Stimulated activated CD8-positive, alpha-beta memory T cell treated with anti-CD3 and anti-CD28 coated beads, Interleukin-12 subunit alpha, Interleukin-12 subunit beta, amount 100 ng/mL, for 24 hours (primary cell): ENCODE measurements around the gene LSP1.

Source experiments
- DNase-seq: peaks from one replicate; pipeline ENCODE4 v3.0.0-alpha.2; 2020; ENCODE audit errors: extremely low read depth

Gene LSP1

DNA sequence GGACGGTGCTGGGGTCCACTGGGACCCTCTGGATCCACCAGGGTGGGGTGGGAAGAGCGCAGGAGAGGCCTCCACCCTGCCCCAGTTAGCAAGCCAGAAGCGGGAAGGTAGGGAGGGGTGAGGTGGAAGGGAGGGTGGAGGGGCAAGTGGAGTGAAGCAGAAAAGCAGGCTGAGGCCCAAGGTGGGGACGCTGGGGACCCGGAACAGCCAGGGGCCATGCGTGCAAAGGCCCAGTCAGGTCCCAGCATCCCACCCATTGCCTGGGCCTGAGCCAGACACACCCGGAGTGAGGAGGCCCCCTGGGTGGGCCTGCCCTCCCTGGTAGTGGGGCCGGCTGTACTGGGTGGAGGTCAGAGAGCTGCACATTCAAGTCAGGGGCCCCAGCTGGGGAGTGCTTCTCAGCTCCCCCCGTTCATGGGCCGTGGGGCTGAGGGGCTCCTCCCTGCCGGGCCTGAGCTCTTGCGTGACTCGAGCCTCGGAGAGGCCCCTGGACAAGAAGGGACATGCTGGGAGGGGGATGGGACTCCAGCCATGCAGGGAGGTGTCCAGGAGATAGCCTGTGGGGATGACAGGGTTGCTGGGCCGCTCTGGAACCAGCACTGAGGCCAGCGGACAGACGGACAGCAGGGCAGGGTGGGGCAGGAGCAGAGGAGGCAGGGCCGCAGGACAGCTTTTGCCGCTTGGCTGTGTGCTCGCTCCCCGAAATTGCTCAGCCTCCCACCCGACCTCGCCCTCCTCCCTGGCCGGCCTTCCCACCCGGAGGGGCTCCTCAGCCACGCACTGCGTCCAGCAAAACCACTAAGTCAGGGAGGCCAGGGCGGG lies 74.4 kb downstream of the LSP1 start:
- no peak for DNase-seq

DNA sequence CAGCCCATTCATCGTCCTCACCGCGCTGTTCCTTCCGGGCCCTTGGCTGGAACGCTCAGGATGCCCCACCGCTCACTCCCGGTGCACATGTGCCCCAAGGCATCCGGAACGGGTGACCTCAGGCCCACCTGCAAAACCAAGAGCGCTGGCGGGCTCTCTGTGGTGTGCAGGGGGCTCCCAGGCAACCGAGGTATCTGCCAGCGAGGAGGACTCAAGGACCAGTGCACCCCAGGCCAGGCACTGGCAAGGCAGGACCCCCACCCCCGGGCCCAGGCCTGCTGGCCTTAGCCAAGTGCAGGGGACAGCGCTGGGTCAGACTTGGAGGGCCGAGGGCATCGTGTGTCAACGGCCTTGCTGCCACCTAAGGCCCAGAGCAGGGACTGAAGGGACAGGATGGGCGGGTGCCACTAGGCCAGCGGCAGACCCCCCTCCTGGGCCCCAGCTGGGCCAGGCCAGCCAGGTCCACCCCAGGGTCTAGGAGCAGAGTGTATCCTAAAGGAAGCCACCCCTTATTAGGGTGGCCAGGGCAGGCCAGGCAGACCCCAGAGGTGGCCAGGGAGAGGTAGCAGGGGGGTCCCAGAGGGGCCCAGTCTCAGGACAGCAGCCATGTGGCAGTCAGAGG lies 75.1 kb downstream of the LSP1 start:
- no peak for DNase-seq

- DNase-seq = no peak
Observed at GRCh38 chr11:1928470-1928890, 75.6 kb downstream of the LSP1 start.

DNA sequence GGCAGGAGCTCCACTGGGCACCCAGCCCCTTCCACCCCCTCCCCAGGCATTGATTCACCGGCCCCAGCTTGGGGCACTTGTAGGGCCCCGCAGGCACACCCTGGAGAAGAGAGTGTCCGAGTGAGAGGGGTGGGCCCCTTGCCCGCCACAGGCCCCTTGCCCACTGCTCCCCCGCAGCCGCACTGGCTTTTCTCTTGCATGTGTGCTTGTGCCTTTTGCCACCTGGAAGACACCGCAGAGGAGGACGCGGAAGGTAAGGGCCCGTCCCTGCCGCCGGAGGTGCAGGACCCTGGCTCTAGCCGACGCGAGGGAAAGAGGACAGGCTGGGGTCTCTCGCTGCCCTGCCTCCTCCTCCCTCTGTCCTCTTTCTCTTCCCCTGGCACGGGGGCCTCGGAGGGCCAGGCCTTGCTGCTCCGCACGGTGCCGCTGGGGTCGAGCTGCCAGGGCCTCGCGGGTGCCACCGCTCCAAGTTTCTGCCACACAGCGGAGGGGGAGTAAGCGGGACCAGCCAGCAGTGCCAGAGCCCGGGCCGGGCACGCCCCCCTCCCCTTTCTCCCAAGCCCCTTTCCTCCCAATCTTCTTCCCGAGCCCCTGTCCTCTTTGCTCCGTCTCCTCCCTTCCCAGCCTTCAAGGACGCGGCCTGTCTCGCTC lies 76.1 kb downstream of the LSP1 start:
- DNase-seq = no peak

GRCh38 chr11:1929621-1930461 lies 77.0 kb downstream of the LSP1 start:
- no peak for DNase-seq

DNA sequence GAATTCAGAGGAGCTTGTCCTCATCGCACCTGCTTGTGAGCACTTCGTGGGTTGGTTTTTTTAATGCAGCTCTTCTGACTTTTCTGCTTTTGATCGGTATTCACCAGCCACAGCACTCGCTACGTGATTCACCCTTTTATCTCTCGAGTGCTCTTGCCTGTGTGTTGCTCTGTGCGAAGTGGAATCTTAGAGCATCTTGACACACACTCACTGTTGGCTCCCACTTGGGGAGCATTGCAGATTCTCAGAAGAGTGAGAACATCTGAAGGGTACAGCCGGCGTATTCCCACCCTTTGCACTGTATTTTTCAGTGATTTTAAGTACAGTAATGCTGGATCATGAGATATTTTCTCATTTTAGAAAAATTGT lies 77.6 kb downstream of the LSP1 start:
- no peak for DNase-seq

- DNase-seq = no peak
Observed at GRCh38 chr11:1931341-1932104, 78.6 kb downstream of the LSP1 start.

- DNase-seq = no peak
Observed at GRCh38 chr11:1932105-1932480, 79.2 kb downstream of the LSP1 start.

GRCh38 chr11:1932681-1933080 lies 79.8 kb downstream of the LSP1 start:
- no peak for DNase-seq

DNA sequence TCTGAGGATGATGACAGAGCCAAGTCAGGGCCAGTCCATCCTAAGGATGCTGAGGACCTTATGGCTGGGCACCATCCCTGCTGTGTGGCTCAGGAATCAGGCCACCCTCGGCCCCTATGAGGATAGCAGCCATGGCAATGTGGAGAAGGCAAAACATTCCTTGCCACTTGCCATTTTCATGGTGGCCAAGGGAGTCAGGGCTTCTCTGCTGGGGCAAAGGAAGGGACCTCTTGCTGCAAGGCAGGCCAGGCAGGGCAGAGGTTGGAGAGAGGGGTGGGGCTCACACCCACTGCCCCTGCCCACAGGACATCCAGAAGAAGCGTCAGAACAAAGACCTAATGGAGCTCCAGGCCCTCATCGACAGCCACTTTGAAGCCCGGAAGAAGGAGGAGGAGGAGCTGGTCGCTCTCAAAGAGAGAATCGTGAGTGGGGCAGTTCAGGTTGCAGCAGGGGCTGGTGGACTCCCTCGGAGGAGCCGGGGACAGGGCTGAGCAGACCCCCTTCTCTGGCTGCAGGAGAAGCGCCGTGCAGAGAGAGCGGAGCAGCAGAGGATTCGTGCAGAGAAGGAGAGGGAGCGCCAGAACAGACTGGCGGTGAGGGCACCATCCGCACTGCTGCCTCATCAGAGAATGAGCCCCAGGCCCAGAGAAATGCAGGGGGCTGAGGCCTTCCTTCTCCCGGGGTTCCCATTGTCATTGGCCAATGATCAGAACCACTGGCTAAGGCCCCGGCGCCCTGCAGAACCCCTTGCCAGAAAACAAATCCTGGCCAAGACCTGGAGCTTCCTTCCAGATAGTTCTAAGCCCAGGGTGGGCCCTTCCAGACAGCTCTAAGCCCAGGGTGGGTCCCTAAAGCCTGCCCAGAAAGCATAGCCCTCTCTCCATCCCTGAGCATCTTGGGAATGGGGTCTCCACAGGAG lies 80.8 kb downstream of the LSP1 start:
- no peak for DNase-seq

GRCh38 chr11:1934335-1935155 lies 81.7 kb downstream of the LSP1 start:
- DNase-seq = no peak

DNA sequence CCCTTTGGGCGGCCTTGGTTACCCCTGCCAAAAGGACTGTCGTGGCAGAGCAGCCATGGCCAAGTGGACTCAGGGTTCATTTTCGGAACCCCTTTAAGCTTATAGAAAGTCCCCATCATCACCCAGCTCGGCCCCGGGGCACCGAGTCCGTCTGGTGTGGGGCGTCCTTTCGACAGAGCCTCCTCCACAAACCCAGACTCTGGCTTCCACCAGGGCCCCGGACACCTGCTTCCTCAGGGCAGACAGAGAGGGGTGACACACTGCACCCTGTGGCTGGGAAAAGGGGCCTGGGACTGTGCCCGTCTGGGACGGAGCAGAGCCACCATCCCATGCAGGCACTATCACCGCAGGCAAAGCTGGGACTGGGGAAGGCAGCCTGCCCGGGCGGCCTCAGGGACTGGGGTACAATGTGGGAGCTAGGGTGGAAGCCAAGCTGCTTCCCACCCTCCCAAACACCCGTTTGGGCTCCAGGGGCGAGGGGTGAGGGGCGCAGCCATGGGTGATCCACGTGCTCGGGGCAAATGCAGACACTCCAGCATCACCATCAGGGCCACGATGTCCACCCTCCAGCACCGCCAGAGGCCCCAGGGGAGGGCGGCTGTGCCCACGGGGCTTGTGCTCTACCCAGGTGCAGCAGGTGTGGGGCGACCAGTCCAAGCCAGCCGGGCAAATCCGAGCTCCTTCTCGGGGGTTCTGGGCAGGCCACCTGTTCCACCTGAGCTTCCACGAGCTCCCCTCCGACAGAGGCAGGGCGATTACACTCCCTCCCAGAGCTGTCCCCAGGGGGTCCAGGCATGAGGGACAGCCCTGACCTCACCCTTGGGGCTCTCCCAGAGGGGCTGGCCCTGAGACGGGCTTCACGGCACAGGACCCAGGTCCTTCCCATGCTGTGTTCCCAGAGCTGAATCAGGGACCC lies 82.5 kb downstream of the LSP1 start:
- no peak for DNase-seq

DNA sequence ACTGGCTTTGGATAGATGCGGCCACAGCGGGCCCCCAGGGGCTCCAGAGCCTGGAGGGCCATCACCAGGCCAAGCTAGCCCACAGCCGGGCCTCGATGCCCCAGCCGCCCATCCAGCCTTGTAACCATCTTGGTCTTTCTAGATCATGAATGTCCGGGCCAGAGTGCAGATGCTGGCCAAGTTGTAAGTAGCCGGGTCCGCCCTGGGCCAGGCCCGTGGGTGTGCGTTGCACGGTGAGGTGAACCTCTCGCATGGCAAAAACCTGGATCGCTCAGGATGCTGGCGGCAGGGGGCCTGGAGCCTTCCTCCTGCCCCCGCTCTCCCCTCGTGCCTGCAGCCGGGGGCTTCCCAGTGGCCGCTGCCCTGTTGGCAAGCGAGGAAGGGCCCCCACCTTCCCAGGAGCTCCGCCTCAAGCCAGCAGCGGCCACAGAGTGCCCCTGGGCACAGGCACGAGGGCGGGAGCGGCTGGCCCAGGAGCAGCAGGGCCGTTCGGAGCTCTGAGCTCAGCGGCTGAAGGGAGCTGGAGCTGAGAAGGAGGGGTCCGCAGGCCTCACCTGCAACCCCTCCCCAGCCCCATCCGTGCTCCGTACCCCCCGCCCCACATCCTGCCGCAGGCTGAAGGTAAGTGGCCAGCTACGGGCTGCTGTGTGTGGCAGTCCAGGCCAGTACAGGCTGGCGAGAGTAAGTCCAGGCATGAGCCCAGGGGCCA lies 83.3 kb downstream of the LSP1 start:
- no peak for DNase-seq

- no peak for DNase-seq
Observed at GRCh38 chr11:1936781-1937615, 84.1 kb downstream of the LSP1 start.

GRCh38 chr11:1937616-1938342 lies 84.9 kb downstream of the LSP1 start:
- DNase-seq = no peak

DNA sequence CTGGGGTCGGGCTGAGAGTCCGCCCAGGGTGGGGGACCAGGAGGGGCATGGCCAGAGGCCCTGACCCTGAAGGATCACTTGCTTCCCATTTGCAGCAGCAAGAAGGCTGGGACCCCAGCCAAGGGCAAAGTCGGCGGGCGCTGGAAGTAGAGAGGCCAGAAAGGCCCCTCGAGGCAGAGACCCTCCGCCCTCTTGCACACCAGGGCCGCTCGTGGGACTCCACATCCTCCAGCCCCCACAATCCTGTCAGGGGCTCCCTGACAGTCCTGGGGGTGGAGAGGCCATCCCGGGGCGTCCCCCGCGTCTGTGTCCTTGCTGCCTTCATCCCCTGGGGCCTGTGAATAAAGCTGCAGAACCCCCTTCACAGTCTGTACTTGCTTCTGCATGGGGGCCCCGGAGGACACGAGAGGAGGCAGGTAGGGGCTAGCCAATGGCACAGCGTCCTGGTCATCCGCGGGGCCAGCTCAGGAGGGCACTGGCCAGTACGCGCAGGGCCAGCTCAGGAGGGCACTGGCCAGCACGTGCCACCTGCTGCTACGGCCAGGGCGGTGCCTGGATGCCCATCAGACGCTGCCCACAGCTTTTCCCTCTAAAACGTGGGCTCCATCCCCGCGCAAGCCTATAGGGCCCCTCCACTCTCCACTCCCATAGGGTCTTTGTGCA lies 85.6 kb downstream of the LSP1 start:
- no peak for DNase-seq
